AG09309 (cell line): Measurements from ENCODE around the gene TGFA.

Source experiments
- DNase-seq: peaks from one replicate; pipeline ENCODE4 v3.0.0-alpha.2; 2010; ENCODE audit warnings: low read depth
- H3K4me3 ChIP-seq: 2 replicates; pipeline ENCODE4 v1.5.1; 2011; ENCODE audit warnings: mild to moderate bottlenecking, low read depth, low read length, moderate library complexity; ENCODE audit not compliant: control insufficient read depth
- TF ChIP-seq, protein P1 (sequence below): IDR thresholded peaks from 2 replicates; pipeline ENCODE4 v1.5.1; 2011; ENCODE audit warnings: mild to moderate bottlenecking, low read depth, low read length, inconsistent platforms; ENCODE audit not compliant: insufficient read depth, control insufficient read depth; ENCODE audit errors: missing control alignments

Gene TGFA

DNA sequence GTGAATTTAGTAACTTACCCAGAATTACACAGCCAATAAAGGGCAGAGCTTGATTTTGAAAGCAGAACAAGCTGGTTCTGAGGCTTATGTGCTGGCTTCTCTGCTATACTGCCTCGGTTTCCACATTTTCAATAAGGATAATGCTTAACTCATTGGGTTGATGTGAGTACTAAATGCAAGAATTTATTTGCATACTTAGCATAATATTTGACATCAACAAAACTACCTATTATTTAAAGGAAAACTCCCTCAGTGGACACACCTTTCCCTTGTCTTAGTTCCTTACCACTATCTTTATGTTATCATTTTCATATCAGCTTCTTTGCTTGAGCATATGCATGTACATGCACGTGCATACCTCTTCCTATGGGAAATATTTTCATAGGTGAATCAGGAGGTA is 3.0 kb upstream of the TGFA start:
- no peak for DNase-seq
- TF ChIP-seq, protein P1, sequence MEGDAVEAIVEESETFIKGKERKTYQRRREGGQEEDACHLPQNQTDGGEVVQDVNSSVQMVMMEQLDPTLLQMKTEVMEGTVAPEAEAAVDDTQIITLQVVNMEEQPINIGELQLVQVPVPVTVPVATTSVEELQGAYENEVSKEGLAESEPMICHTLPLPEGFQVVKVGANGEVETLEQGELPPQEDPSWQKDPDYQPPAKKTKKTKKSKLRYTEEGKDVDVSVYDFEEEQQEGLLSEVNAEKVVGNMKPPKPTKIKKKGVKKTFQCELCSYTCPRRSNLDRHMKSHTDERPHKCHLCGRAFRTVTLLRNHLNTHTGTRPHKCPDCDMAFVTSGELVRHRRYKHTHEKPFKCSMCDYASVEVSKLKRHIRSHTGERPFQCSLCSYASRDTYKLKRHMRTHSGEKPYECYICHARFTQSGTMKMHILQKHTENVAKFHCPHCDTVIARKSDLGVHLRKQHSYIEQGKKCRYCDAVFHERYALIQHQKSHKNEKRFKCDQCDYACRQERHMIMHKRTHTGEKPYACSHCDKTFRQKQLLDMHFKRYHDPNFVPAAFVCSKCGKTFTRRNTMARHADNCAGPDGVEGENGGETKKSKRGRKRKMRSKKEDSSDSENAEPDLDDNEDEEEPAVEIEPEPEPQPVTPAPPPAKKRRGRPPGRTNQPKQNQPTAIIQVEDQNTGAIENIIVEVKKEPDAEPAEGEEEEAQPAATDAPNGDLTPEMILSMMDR, result no peak
- no peak overlapping the region for H3K4me3 ChIP-seq

DNA sequence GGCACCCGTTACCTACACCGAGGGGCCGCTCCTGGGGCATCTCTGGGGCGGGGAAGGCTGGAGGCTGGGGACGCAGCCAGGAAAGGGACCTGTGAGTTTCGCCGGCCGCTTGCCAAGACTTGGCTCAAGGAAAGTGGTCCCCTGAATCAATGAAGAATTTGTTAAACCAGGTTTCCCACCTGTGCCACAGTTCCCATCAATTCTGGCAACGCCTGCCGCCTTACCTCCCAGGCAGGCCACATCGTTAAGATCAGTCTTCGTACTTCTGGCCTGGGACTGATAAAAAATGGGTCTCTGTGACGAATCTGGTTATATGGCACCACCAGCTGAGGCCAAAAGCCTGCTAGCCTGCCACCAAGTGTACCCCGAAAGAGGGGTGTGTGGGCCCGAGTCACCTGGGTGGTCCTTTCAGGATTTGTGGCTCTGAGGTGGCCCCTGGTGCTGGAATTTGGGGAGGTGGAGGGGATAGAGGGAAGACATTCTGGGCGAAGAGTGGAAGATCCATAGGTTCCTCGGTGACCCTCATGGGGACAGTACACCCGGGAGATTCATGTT is 789 bp upstream of the TGFA start:
- H3K4me3 ChIP-seq, result peak overlapping the region; percentile 42
- TF ChIP-seq, protein P1, result no peak
- DNase-seq, result no peak

DNA sequence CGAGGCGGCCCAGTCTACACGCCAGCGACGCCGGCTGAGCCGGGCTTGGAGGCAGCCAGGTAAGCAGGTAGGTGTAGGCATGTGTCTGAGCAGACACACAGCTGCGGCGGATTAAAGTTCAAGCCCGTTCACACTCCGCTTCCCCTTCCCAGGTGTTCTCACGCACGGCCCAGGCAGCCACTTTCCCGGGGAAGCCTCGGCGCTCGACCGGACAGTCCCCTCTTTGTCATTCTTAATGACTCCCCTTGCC is 367 bp downstream of the TGFA start:
- TF ChIP-seq, protein P1, result no peak
- peak overlapping the region; percentile 42 for H3K4me3 ChIP-seq
- no peak for DNase-seq

DNA sequence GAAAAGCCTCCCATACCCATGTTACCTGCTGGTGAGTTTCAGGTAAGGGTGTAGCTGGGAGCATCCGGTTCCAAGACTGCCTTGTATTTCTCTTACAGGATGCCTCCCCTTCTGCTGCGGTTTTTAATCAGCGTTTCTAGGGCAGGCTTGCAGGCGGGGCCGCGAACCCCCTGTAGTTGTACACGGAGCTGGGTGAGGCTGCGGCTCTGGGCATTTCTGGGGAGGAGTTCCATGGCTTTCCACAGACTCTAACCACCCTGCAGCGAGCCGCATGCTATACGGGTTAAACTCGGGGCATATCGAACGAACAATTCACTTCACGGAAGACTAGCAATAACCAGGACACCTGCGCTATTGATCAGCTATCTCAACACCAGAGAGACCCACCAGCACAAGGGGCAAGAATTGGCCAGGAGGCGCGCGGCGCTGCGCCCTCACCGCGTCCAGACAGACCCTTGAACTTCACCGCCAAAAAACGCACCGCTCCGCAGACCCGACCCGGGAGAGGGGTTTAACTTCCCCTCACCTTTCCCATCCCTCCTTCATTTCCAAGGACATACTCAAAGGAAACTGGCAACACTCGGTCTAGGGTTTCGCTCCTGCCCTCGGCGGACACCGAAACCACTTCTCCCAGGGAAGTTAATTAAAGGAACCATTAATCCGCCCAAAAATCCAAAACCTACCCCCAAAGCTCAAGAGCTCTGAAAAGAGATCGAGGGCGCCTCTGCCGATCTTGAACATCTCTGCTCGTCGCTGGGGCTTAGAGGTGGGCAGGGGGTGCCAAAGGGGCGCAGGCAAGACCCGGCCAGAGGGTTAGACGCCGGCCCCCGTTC is 909 bp downstream of the TGFA start:
- TF ChIP-seq, protein P1, result no peak
- no peak overlapping the region for H3K4me3 ChIP-seq
- no peak for DNase-seq

DNA sequence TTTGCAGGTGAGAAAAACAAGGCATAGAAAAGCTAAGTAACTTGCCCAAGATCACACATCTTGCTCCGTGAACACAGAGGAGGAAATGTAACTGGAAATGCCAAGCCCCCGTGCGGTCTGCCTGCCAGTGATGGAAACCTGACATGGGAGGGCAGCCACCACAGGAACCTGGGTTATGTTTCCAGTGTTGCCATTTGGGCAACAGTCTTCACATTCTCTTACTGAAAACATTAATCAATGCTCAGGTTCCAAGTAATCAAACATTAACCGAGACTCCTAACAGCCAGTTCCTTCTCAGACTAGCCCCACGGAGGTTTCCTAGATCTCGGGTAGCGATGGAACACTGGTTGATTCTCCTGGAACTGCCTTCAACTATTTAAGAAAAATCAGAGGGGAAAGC is 2.5 kb downstream of the TGFA start:
- DNase-seq, result no peak
- TF ChIP-seq, protein P1, result no peak
- H3K4me3 ChIP-seq, result no peak overlapping the region

DNA sequence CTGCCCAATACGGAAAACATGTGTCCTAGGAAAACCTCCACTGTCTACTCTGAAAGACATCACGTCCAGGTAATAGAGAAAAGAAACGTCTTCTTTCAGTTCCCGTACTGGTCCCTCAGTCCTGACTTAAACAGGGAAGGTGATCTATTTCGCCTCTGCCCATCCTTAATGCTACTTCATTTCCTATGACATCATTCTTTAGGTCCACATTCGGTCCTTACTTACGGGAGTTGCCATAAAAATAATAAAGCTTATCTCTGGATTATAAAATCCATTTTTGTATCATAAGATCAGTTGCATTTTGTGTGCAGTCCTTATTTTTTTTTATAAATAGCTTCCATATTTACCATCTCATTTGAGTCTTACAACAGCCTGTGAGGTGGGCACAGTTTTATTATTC is 3.7 kb downstream of the TGFA start:
- H3K4me3 ChIP-seq, result no peak overlapping the region
- TF ChIP-seq, protein P1, result no peak
- no peak for DNase-seq
